Erythroblast (primary cell): ENCODE data around the gene CPNE9.

Experiments used
- GATA1 ChIP-seq: IDR thresholded peaks from 2 replicates; pipeline ENCODE4 v1.6.1; 2011; ENCODE audit warnings: low read depth, mild to moderate bottlenecking, control low read depth, low read length, moderate library complexity
- POLR2A ChIP-seq: IDR thresholded peaks from 2 replicates; pipeline ENCODE4 v1.6.1; 2011; ENCODE audit warnings: mild to moderate bottlenecking, low read length

DNA sequence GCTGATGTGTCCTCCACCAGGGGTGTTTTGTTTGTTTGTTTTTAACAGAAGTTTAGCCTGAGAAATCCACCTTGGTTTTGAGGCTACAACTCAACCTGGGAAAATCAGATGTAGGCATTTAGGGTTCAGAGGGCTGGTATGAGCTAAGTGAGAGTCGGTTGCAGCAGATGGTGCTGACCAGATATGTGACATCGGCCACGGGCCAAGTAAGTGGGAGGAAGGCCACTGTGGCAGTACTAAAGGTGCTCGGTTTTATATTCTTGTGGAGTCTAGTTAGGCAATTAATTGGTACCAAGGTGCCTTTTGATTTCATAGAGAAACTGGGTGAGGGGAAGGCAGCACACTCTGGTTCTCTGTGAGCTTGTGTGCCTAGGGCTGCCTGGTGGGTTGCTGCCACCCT lies 43.8 kb upstream of the CPNE9 start:
- no peak for TF ChIP-seq POLR2A
- TF ChIP-seq GATA1, result no peak
